ENCODE measurements around the gene PSKH1. TPM values are rescaled to one million over a fixed set of nuclear protein-coding genes. Genes with fewer than 3 reads are reported as not detected.
"Not testable (repeated sequence)": the region's sequence is repeated elsewhere in the genome, so short reads cannot be mapped to it uniquely, and the experiment has no call there.

Gene PSKH1
- total RNA-seq, 2 experiments from 2014 or later = 20.0 to 22.8 TPM

- DNase-seq = no peak
- ChIA-PET POLR2A (interaction anchor here (1.2 kb wide), 1 partner anchor 11 kb away, joined by 5 read pairs; no protein-coding TSS in a partner anchor), CTCF (interaction anchor here (2.4 kb wide), 1 partner anchor 10 kb away, joined by 7 read pairs; no protein-coding TSS in a partner anchor)
- peaks cover 2% of the 10 kb centered on the region for H3K36me3 Mint-ChIP-seq (ENCODE audit: low read depth)
- H3K9me3 Mint-ChIP-seq (ENCODE audit: insufficient read depth) = no peaks in the 10 kb centered on the region
- H3K4me1 Mint-ChIP-seq (ENCODE audit: low read depth) = peaks cover 30% of the 10 kb centered on the region
- ATAC-seq = no peak
- H3K27ac Mint-ChIP-seq = no peak overlapping the region
- H3K27me3 Mint-ChIP-seq (ENCODE audit: low read depth) = peaks cover 2% of the 10 kb centered on the region
- no peak overlapping the region for H3K4me3 Mint-ChIP-seq
These were observed 78.1 kb downstream of the PSKH1 start for GRCh38 chr16:67971111-67971510.

- ATAC-seq; H3K27ac Mint-ChIP-seq; H3K4me3 Mint-ChIP-seq; DNase-seq; H3K27me3 Mint-ChIP-seq (ENCODE audit: low read depth); H3K9me3 Mint-ChIP-seq (ENCODE audit: insufficient read depth); POLR2A ChIA-PET; H3K36me3 Mint-ChIP-seq (ENCODE audit: low read depth): not testable (repeated sequence)
- CTCF ChIA-PET = interaction anchor here (1.0 kb wide), 1 partner anchor 9 kb away, joined by 3 read pairs; no protein-coding TSS in a partner anchor
- H3K4me1 Mint-ChIP-seq (ENCODE audit: low read depth) = peaks cover 18% of the 10 kb centered on the region
These were observed 79.2 kb downstream of the PSKH1 start for GRCh38 chr16:67972285-67972684.

GRCh38 chr16:67975321-67976105, 82.5 kb downstream of the PSKH1 start:
- Mint-ChIP-seq H3K4me3 (no peak overlapping the region), H3K36me3 (ENCODE audit: low read depth) (no peaks in the 10 kb centered on the region), H3K9me3 (ENCODE audit: insufficient read depth) (no peaks in the 10 kb centered on the region), H3K27me3 (ENCODE audit: low read depth) (peaks cover 6% of the 10 kb centered on the region), H3K27ac (no peak overlapping the region), H3K4me1 (ENCODE audit: low read depth) (peaks cover 2% of the 10 kb centered on the region)
- ChIA-PET POLR2A (no interaction called here), CTCF (interaction anchor here (1.0 kb wide), 1 partner anchor 19 kb away, joined by 3 read pairs; no protein-coding TSS in a partner anchor)
- DNase-seq (no peak), ATAC-seq (no peak)

GRCh38 chr16:67976205-67976604, 83.2 kb downstream of the PSKH1 start:
- no peak for DNase-seq
- Mint-ChIP-seq H3K36me3 (ENCODE audit: low read depth) (no peaks in the 10 kb centered on the region), H3K27me3 (ENCODE audit: low read depth) (peaks cover 6% of the 10 kb centered on the region), H3K9me3 (ENCODE audit: insufficient read depth) (no peaks in the 10 kb centered on the region), H3K4me1 (ENCODE audit: low read depth) (peaks cover 2% of the 10 kb centered on the region), H3K4me3 (no peak overlapping the region), H3K27ac (no peak overlapping the region)
- no peak for ATAC-seq
- ChIA-PET POLR2A (no interaction called here), CTCF (no interaction called here)

- H3K4me1 Mint-ChIP-seq (ENCODE audit: low read depth) = peaks cover 2% of the 10 kb centered on the region
- peaks cover 6% of the 10 kb centered on the region for H3K27me3 Mint-ChIP-seq (ENCODE audit: low read depth)
- no peak for DNase-seq
- CTCF ChIA-PET = interaction anchor here (1.5 to 1.7 kb wide), 3 partner anchors 13 to 64 kb away, joined by 4 to 6 read pairs (median 4); no protein-coding TSS in a partner anchor
- no peak overlapping the region for H3K4me3 Mint-ChIP-seq
- no peaks in the 10 kb centered on the region for H3K36me3 Mint-ChIP-seq (ENCODE audit: low read depth)
- POLR2A ChIA-PET = no interaction called here
- no peak for ATAC-seq
- H3K9me3 Mint-ChIP-seq (ENCODE audit: insufficient read depth) = no peaks in the 10 kb centered on the region
- H3K27ac Mint-ChIP-seq = no peak overlapping the region
These were observed 84.0 kb downstream of the PSKH1 start for GRCh38 chr16:67977005-67977404.

DNA sequence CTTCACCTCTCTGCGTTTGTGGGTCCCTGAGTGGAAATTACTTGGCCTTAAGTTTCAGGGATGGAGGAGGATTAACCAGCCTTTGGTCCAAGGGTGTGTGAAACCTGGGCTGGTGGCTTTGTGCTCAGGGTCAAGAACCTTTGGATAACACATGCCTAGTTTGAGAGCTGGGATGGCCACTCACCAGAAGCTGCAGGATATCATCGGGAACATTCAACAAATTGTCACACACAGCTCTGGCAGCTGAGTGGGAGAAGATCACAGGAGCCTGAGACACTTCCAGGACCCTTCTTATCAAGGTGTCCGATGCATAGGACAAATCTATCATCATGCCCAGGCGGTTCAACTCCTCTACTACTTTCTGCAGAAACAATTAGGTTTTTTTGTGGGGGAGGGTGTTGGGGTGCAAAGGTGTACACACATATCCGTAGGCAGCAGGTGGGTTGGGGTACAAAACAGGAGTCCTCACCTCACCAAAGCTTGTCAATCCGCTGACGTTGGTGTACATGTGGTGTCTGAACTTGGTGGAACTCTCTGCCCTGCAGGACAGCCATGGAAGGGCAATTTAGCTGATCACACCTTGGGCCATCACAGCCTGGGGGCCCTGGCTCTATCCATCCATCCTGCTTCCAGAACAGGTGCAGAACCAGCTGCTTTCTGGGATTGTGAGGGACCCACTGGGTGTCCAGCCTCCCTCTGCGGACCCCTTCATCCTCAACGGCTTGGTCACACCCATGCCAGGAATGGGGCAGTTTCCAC, 84.6 kb downstream of the PSKH1 start:
- CTCF ChIA-PET = interaction anchor here (1.5 to 1.7 kb wide), 3 partner anchors 13 to 63 kb away, joined by 4 to 6 read pairs (median 4); no protein-coding TSS in a partner anchor
- H3K27ac Mint-ChIP-seq = no peak overlapping the region
- H3K36me3 Mint-ChIP-seq (ENCODE audit: low read depth) = no peaks in the 10 kb centered on the region
- no peak overlapping the region for H3K4me3 Mint-ChIP-seq
- POLR2A ChIA-PET = no interaction called here
- no peaks in the 10 kb centered on the region for H3K9me3 Mint-ChIP-seq (ENCODE audit: insufficient read depth)
- peaks cover 2% of the 10 kb centered on the region for H3K4me1 Mint-ChIP-seq (ENCODE audit: low read depth)
- ATAC-seq (no peak), DNase-seq (no peak)
- H3K27me3 Mint-ChIP-seq (ENCODE audit: low read depth) = peaks cover 6% of the 10 kb centered on the region

Other genes with a start within 250 kb of the PSKH1 start
- gene CARMIL2, start 248.1 kb upstream of the PSKH1 start, total RNA-seq = 100 to 1,000 TPM; 192 to 196 TPM
- 10 to 100 TPM; 51.4 to 51.6 TPM for gene ACD, start 233.0 kb upstream of the PSKH1 start, total RNA-seq
- 10 to 100 TPM; 13.2 to 14.7 TPM for gene PARD6A, start 232.3 kb upstream of the PSKH1 start, total RNA-seq
- 1 to 10 TPM; 7.0 TPM for gene ENKD1, start 226.5 kb upstream of the PSKH1 start, total RNA-seq
- gene C16orf86, start 226.4 kb upstream of the PSKH1 start, total RNA-seq = 1 to 10 TPM; 2.3 to 2.5 TPM
- gene GFOD2, start 173.9 kb upstream of the PSKH1 start, total RNA-seq = 10 to 100 TPM; 12.5 to 14.0 TPM
- gene RANBP10, start 86.7 kb upstream of the PSKH1 start, total RNA-seq = 10 to 100 TPM; 25.9 to 30.5 TPM
- gene TSNAXIP1, start 86.4 kb upstream of the PSKH1 start, total RNA-seq = under 1 TPM; 0.47 to 0.63 TPM
- 10 to 100 TPM; 50.2 to 52.4 TPM for gene THAP11, start 50.9 kb upstream of the PSKH1 start, total RNA-seq
- 100 to 1,000 TPM; 125 to 134 TPM for gene NUTF2, start 46.3 kb upstream of the PSKH1 start, total RNA-seq
- 10 to 100 TPM; 58.9 to 63.6 TPM for gene CENPT, start 45.6 kb upstream of the PSKH1 start, total RNA-seq
- gene EDC4, start 20.2 kb upstream of the PSKH1 start, total RNA-seq = 100 to 1,000 TPM; 111 to 113 TPM
- gene NRN1L, start 8.4 kb upstream of the PSKH1 start, total RNA-seq = 1 to 10 TPM; 1.2 to 1.4 TPM
- 1 to 10 TPM; 5.5 TPM for gene CTRL, start 38.6 kb downstream of the PSKH1 start, total RNA-seq
- 100 to 1,000 TPM; 257 to 275 TPM for gene PSMB10, start 43.6 kb downstream of the PSKH1 start, total RNA-seq
- gene LCAT, start 50.9 kb downstream of the PSKH1 start, total RNA-seq = 10 to 100 TPM; 22.4 to 23.1 TPM
- gene SLC12A4, start 75.4 kb downstream of the PSKH1 start, total RNA-seq = 10 to 100 TPM; 42.5 TPM
- not detected for gene DPEP3, start 87.2 kb downstream of the PSKH1 start, total RNA-seq
- gene DPEP2, start 106.2 kb downstream of the PSKH1 start, total RNA-seq = 1 to 10 TPM; 5.6 to 5.9 TPM
- gene DPEP2NB, start 122.7 kb downstream of the PSKH1 start, total RNA-seq = not detected
- gene DDX28, start 130.0 kb downstream of the PSKH1 start, total RNA-seq = 10 to 100 TPM; 13.6 to 13.9 TPM
- gene DUS2, start 130.0 kb downstream of the PSKH1 start, total RNA-seq = 10 to 100 TPM; 24.1 to 25.2 TPM
- gene NFATC3, start 192.1 kb downstream of the PSKH1 start, total RNA-seq = 100 to 1,000 TPM; 166 to 169 TPM

All from activated CD8-positive, alpha-beta T cell treated with anti-CD3 and anti-CD28 coated beads, Interleukin-2, amount 10 ng/mL, durations not matched to agents 7 days and 5 days (primary cell).